NCI-H2107 (cell line): Measurements from ENCODE around the gene KCNMA1.

Experiments
- DNase-seq: peaks from one replicate; lab custom pipeline; 2025; lab: John Stamatoyannopoulos, UW

Gene KCNMA1

GRCh38 chr10:77075926-77076325 lies 561.7 kb downstream of the KCNMA1 start:
- DNase-seq = no peak

DNA sequence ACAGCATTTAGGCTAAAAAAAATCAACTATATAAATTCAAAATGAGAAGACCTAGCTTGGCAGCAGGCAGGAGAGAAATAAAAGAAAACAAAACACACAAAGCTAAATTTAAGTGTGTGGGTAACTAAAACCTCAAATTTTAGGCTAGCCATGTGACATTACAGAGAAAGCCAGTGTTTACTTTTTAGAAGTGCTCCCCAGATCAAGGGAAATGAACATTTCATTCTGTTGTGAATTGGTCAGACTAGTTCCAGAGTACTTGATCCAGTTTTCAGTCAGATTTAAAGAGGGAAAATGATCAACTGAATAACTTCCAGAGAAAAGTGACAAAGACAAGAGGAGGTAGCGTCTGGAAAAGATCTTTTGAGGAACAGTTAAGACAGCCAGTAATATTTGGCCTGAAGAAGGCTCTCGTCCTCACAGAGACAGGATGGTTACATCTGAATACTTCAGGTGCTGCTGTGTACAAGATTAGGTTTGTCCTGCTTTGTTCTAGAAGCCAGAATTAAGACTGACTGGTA lies 563.4 kb downstream of the KCNMA1 start:
- DNase-seq = no peak

DNA sequence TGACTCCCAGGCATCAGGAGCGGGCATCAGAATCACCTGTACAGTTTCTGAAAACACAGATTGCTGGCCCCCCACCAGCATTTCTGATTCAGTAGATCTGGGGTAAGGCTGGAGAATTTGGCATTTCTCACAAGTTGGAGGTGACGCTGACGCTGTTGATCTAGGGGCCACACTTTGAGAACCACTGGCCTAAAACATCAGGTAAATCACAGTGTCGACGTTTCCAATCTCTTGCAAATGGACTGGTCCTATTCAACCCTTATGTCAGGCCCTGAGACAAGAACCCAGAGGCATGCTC lies 564.0 kb downstream of the KCNMA1 start:
- DNase-seq = no peak

DNA sequence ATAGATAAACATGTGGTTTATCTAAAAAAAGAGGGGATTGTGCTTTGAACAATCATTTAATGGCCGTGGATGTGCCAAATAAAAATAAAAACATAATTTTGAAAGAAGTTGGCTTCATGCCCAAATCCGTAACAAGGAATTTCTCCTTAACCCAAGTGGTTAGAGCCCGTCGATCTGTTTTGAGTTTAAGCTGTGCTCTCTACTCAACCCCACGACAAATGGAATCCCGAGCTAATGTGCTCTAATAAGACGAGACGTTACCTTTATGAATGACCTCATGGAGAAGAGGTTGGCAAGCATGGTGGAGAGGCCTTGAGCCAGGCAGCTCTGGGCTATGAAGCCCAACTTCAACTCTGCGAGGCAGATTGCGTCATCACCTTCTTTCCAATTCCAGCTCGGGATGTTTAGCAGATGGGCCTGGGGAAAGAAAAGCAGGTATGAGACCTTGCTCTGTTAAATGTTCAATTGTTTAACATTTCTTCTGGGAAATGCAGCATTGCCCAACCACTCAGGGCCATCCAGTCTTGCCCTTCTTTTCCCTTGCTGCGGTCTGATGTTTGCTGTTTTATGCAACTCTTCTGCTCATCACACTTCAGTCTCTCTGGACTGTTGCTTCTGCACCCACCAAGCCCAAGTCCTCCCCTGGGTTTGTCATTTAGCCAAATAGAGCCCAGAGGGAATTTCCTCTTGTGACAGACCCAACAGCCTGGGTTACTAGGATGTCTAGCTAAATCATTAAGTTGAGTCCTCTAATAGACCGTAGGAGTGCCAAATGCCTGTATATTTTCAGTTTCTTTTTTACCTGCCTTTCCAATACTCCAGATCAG lies 564.6 kb downstream of the KCNMA1 start:
- no peak for DNase-seq

DNA sequence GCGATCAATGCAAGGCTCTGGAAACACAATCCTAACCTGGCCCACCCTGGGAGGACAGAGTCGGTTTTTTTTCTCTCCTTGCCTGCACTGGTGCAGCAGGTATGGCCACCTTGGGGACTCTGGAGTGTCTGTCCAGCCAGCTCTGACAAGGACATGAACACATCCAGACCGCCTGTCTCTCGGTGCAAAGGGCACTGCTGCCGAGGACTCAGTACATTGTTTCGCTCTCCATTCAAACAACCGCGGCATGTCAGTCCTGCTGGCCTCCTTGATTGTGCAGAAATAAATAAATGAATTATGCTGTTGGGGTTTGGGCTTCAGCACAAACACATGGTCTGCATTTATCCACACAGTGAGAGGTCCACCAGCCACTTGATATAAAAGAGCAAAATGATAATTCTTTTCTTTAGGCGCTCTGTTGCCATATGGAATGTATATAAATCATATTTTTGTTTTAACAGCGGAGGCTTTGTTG lies 565.2 kb downstream of the KCNMA1 start:
- no peak for DNase-seq

GRCh38 chr10:77071956-77072355 lies 565.7 kb downstream of the KCNMA1 start:
- no peak for DNase-seq

DNA sequence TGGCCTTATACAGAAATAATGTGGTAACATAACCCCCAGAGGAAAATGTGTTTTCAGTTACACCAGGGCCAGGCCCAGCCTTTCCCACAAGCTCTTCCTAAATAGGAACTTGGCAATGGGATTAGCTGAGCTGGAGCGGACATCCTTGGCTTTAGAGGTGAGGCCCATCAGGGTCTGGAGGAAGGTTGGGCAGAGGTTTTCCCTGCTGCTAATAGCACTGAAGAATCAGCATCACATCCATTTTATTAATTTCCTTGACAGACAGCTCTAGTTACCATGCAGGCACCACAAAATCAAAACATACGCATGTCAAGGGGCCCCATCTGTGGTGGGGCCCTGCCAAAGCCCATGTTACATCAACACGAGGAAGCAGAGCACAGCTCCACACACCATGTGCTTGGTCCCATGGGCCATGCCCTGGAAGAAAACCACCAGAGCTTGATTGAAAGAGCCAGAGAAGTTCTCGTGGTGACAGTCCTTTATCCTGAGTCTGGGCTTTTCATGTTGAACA lies 566.6 kb downstream of the KCNMA1 start:
- no peak for DNase-seq

GRCh38 chr10:77070346-77070745 lies 567.3 kb downstream of the KCNMA1 start:
- DNase-seq = no peak

DNA sequence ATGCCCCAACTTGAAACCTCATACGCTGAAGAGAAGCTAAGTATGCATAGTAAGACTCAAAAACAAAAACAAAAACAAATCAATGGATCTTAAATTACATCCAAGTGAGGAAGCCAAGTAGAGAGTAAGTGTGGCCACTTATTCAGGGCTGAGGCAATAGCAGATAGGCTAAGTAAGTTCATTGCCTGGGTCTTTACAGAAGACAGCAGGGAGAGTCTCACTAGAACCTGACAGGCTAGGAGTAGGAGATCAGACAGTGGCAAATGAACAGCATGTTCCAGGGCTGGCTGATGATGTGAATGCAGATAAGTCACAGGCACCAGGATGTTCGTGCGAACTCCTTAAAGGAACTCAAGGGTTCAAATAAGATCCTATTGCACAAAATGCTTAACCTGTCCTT lies 568.6 kb downstream of the KCNMA1 start:
- no peak for DNase-seq

DNA sequence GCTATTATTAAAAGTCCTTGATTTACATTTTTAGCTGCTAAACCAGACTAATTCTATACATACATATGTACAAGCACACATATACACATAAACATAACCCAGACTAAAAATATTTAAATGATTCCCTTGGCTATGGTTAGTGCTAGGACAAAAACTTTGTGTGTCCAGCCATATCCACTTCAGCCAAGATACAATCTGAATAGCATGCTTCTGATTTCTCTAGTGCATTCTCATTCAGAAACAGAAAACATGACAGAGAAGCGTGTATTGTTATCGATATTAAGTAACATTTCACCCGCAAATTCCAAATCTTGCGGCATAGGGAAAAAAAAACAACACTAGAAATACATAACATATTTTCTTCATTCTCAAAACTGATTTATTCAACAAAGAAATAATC lies 569.3 kb downstream of the KCNMA1 start:
- no peak for DNase-seq

GRCh38 chr10:77062381-77062780 lies 575.2 kb downstream of the KCNMA1 start:
- no peak for DNase-seq

DNA sequence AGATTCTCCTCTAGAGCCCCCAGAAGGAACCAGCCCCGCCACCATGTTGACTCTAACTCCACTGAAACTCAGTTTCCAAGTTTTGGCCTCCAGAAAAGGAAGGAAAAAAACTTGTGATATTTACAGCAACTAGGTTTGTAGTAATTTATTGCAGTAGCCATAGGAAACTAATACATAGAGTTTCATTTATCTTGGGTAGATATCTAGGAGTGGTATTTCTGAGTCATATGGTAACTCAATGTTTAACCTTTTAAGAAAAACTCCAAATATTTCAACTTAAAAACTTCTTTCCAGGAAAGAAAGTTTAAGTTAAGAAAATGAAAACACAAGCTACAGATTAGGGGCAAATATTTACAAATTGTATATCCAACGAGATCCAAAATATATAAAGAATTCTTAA lies 576.7 kb downstream of the KCNMA1 start:
- no peak for DNase-seq

GRCh38 chr10:77056650-77057049 lies 581.0 kb downstream of the KCNMA1 start:
- no peak for DNase-seq

DNA sequence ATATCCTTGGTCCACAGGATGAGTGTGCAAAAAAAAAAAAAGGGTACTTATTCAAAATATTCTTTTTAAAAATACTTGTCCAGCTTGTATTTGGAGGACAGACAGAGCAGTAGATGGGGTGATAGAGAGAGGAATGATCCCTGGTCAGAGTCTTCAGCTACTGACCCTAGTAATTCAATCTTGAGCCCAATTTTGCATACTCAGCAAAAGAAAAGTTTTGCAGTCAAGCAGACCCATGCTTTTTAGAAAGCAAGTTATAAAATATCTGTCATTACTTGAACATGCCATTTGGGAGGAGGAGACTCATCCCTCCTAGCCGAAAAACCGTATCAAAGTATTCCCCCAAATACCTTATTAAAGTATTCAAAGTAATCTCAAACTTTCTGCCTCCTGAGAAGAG lies 585.0 kb downstream of the KCNMA1 start:
- DNase-seq = no peak

GRCh38 chr10:77051837-77052236 lies 585.8 kb downstream of the KCNMA1 start:
- DNase-seq = no peak

DNA sequence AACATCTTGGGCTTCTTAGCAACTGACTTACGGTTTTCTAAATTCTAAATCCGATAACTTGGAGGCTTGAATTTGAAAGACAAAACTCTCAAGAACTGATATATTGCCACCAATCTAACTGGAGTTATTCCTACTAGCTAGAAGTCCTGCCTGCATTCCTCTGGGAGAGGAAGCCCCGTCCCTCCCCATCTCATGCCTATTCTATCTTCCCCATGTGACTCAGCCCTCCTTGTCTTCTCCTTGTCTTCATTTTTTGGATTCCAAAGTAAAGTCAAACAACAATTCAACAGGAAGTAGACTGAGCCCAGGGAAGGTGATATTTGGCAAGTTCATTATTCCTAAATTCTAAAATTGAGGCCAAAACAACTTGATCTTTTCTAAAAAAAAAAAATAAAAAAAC lies 587.7 kb downstream of the KCNMA1 start:
- no peak for DNase-seq

DNA sequence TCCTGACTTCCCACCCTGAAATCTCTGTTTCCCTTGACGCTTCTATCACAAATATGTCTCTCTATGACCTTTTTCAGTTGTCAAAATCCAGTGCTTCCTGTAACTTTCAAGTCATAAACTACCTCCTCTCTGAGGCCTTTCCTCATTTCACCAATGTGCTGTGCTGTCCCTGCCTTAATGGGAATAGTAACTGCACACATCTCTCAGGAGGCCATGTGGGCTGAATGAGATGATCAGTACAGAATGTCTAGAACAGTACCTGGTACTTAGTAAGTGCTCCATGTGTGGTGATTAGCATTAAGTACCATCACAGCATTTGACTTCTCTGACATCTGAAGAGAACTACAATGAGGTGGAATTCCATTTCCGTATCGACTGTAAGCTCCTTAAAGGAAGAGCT lies 588.5 kb downstream of the KCNMA1 start:
- DNase-seq = no peak

- no peak for DNase-seq
These were observed 592.5 kb downstream of the KCNMA1 start for GRCh38 chr10:77045085-77045484.

GRCh38 chr10:77043420-77043763 lies 594.2 kb downstream of the KCNMA1 start:
- DNase-seq = no peak

DNA sequence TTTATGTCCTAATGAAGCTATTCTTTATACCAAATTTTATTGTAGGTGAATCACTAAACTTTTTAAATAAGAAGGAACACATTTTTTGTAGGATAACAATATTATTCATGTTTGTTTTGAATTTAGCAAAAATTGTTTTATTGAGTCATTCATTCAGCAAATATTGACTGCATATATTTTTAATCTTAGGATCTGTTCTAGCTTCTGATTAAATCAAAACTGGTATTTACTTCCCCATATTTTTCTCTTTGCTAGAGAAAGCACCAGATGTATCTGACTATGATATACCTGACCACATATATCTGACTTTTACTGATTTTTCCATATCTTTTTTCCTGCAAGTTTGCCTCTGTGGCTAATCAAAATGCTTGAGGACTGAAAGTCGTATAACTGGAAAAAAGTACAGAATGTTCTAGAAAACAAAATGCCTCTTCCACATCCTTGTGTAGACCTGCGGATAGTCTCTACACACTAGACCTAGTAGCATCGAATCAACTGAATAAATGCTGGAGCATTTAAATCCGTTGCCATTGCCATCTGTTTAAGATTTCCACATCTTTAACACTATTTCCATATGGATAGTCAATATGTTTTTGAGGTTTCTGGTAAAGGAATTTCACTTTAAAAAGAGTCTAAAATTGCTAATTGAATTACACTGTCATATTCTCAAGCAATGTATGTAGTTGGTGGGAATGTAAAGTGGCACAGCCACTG lies 594.7 kb downstream of the KCNMA1 start:
- DNase-seq = no peak

- DNase-seq = no peak
These were observed 595.9 kb downstream of the KCNMA1 start for GRCh38 chr10:77041636-77042258.

DNA sequence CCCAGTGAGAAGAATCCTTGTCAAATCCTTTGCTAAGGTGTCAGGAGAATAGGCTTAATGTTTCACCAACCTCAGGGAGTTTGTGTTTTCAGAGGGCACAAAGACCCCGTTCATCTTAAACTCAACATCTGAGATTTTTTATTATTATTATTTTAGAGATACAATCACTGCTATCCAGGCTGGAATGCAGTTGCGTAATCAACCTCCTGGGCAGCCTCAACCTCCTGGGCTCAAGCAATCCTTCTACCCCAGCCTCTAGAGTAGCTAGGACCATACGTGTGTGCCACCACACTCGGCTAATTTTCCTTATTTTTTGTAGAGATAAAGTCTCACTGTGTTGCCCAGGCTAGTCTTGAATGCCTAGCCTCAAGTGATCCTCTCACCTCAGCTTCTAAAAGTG lies 599.2 kb downstream of the KCNMA1 start:
- no peak for DNase-seq
